Neural crest cell (in vitro differentiated cells): ENCODE data around the gene DUS4L. TPM values are rescaled to one million over a fixed set of nuclear protein-coding genes. Genes with fewer than 3 reads are reported as not detected.

ENCODE experiments used
- DNase-seq: peaks from one replicate; pipeline ENCODE4 v3.0.0; 2021; ENCODE audit warnings: low read depth, mixed read lengths, low spot score
- H3K27ac Mint-ChIP-seq: one replicate; pipeline ENCODE4 v1.8.0; 2021; ENCODE audit warnings: mild to moderate bottlenecking, mixed read lengths; ENCODE audit not compliant: unreplicated experiment
- H3K27me3 Mint-ChIP-seq: 2 replicates; pipeline ENCODE4 v1.8.0; 2021; ENCODE audit warnings: low read depth, mild to moderate bottlenecking, mixed read lengths
- H3K36me3 Mint-ChIP-seq: 2 replicates; pipeline ENCODE4 v1.8.0; 2021; ENCODE audit warnings: low read depth, mild to moderate bottlenecking, mixed read lengths
- H3K4me1 Mint-ChIP-seq: 2 replicates; pipeline ENCODE4 v1.8.0; 2021; ENCODE audit warnings: mixed read lengths
- H3K4me3 Mint-ChIP-seq: one replicate; pipeline ENCODE4 v1.8.0; 2021; ENCODE audit warnings: mild to moderate bottlenecking, mixed read lengths
- H3K9me3 Mint-ChIP-seq: 2 replicates; pipeline ENCODE4 v1.8.0; 2021; ENCODE audit warnings: mixed read lengths
- total RNA-seq: library from RNA; stranded (reverse); gene quantifications from 2 replicates; pipeline ENCODE4 v1.2.1, GENCODE V29; 2021
- TF ChIP-seq, protein P1 (sequence below): fragments of 200-600 bp; sonication (generic); conservative IDR thresholded peaks from 2 replicates; pipeline ENCODE4 v1.5.0; 2021; ENCODE audit warnings: antibody characterized with exemption, mild to moderate bottlenecking

DUS4L gene
- total RNA-seq, 1 donor from 2014 or later = 13.2 TPM

DNA sequence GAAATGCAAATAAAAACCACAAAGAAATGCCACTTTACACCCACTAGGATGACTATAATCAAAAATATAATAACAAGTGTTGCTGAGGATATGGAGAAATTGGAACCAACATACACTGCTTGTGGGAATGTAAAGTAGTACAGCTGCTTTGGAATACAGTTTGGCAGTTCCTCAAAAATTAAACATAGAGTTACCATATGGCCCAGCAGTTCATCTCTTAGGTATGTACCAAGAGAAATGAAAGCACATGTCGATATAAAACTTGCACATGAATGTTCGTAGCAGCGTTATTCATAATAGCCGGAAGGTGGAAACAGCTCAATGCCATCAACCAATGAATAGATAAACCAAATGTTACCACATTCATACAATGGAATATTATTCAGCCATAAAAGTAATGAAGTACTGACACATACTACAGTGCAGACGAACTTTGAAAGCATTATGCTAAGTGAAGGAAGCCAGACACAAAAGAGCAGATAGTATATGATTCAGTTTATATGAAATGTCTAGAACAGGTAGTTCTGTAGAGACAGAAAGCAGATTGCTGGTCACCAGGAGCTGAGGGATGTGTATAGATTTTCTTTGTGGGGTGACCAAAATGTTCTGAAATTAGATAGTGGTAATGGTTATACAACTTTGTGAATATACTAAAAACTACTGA lies 28.7 kb downstream of the DUS4L start:
- H3K9me3 Mint-ChIP-seq = no peaks in the 10 kb centered on the region
- peaks cover 13% of the 10 kb centered on the region for H3K36me3 Mint-ChIP-seq
- H3K4me3 Mint-ChIP-seq = no peak overlapping the region
- no peak overlapping the region for H3K27ac Mint-ChIP-seq
- DNase-seq = no peak
- TF ChIP-seq, protein P1, sequence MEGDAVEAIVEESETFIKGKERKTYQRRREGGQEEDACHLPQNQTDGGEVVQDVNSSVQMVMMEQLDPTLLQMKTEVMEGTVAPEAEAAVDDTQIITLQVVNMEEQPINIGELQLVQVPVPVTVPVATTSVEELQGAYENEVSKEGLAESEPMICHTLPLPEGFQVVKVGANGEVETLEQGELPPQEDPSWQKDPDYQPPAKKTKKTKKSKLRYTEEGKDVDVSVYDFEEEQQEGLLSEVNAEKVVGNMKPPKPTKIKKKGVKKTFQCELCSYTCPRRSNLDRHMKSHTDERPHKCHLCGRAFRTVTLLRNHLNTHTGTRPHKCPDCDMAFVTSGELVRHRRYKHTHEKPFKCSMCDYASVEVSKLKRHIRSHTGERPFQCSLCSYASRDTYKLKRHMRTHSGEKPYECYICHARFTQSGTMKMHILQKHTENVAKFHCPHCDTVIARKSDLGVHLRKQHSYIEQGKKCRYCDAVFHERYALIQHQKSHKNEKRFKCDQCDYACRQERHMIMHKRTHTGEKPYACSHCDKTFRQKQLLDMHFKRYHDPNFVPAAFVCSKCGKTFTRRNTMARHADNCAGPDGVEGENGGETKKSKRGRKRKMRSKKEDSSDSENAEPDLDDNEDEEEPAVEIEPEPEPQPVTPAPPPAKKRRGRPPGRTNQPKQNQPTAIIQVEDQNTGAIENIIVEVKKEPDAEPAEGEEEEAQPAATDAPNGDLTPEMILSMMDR = no peak
- H3K27me3 Mint-ChIP-seq = no peaks in the 10 kb centered on the region
- peaks cover 18% of the 10 kb centered on the region for H3K4me1 Mint-ChIP-seq

DNA sequence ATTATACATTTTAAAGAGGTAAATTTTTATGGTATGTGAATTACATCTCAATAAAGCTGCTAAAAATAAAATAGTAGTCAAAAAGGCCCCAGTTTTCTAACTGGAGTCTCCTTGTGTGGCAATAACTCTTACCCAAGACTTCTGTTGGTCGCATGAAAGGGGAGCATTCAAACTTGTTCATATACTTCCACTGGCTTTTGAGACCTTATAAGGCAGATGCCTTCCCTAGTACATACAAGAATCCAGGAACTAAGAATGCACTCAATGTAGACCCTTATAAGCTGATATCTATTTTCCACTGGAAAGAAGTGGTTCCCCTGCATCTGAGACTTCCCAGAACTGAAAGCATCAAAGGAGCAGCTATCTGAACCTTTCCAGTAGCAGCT lies 29.2 kb downstream of the DUS4L start:
- H3K27ac Mint-ChIP-seq = no peak overlapping the region
- H3K9me3 Mint-ChIP-seq = no peaks in the 10 kb centered on the region
- no peak overlapping the region for H3K4me3 Mint-ChIP-seq
- H3K27me3 Mint-ChIP-seq = no peaks in the 10 kb centered on the region
- peaks cover 13% of the 10 kb centered on the region for H3K36me3 Mint-ChIP-seq
- TF ChIP-seq, protein P1 = no peak
- DNase-seq = no peak
- H3K4me1 Mint-ChIP-seq = peaks cover 18% of the 10 kb centered on the region

DNA sequence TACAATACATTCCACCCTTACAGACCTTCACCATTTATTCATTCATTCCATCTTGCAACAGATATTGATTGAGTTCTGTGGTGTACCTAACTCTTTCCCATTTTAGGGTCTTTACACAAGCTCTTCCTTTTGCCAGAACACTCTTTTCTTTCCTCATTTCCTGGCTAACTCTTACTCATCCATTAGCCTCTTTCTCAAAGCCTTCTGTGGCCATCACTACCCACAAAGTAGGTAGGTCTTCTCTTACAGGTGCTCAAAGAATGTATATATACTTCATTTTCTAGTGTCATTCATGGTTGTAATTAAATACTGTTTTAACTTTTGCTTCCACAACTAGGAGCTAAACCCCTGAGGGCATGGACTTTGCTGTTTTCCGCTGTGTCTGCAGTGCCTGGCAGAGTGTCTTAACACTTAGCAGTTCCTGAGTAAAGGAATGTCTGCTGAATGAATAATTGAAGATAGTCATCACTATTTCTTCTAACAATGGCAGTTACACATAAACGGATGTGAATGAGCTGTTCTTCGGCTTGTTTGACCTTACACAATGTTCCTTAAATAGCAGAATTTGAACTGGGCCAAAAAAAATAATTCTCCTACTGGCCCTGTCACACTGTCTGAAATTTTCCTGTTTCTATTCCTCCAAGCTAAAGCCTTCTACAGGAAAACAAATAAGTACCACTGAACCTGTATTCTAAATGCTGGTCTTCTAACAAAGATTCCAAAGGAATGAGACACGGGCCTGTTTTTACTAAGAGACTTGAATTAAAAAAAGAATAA lies 31.4 kb downstream of the DUS4L start:
- Mint-ChIP-seq H3K36me3 (peaks cover 7% of the 10 kb centered on the region), H3K27ac (no peak overlapping the region), H3K4me1 (peaks cover 18% of the 10 kb centered on the region), H3K9me3 (no peaks in the 10 kb centered on the region), H3K4me3 (no peak overlapping the region), H3K27me3 (no peaks in the 10 kb centered on the region)
- no peak for DNase-seq
- TF ChIP-seq, protein P1 = no peak

DNA sequence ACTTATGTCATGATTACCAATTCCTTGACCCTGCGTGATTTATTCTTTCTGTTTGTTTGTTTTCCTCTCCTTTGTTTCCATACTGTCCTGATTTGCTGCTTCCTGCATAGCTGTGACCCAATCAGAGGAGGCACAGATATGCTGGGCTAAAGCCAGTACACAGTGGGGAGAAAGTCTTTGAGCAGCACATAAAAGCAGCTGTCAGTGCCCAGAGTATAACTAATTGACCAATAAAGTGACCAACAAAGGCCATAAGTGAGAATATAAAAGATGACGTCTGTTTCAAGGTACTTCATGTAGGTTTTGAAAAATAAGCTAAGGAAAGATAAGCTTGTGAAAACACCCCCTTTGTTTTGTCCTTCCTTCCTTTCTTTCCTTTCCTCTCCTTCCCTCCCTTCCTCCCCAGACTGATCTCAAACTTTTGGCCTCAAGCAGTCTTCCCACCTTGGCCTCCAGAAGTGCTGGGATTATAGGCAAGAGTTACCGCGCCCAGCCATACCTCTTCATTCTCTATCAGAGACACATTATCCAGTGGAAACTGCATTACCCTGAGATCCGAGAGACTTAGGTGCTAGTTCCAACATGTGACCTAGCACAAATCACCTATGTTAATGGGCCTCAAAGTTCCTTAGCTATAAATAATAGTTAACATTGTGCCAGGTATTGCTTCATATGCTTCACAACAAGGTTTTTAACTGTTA lies 33.3 kb downstream of the DUS4L start:
- no peak overlapping the region for H3K4me3 Mint-ChIP-seq
- H3K9me3 Mint-ChIP-seq = no peaks in the 10 kb centered on the region
- TF ChIP-seq, protein P1 = no peak
- H3K27me3 Mint-ChIP-seq = no peaks in the 10 kb centered on the region
- no peak overlapping the region for H3K27ac Mint-ChIP-seq
- peaks cover 18% of the 10 kb centered on the region for H3K4me1 Mint-ChIP-seq
- H3K36me3 Mint-ChIP-seq = peaks cover 3% of the 10 kb centered on the region
- DNase-seq = no peak

DNA sequence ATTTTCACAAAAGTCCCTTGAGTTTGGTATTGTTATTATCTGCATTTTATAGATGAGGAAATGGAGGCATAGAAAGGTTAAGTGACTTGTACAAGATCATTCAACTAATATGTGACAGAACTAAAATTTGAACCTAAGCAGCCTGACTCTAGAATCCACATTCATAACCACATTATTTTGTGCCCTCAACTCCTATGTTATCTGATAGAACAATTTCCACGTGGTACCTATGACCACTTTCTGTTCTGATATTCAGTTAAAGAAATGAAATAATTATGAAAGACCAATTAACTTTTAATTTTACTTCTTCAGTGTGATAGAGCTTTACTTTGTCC lies 33.8 kb downstream of the DUS4L start:
- Mint-ChIP-seq H3K27ac (no peak overlapping the region), H3K9me3 (no peaks in the 10 kb centered on the region), H3K4me3 (no peak overlapping the region), H3K4me1 (peaks cover 18% of the 10 kb centered on the region), H3K36me3 (peaks cover 3% of the 10 kb centered on the region), H3K27me3 (no peaks in the 10 kb centered on the region)
- TF ChIP-seq, protein P1 = no peak
- no peak for DNase-seq
